ENCODE data around the gene SLC16A8.

Gene SLC16A8

GRCh38 chr22:38111925-38112355 lies 28.0 kb upstream of the SLC16A8 start:
- DNase-seq: no peak

GRCh38 chr22:38110863-38111852 lies 27.2 kb upstream of the SLC16A8 start:
- no peak for DNase-seq

GRCh38 chr22:38110008-38110862 lies 26.3 kb upstream of the SLC16A8 start, which contains the start of gene BAIAP2L2:
TSS of gene BAIAP2L2 (minus strand) at chr22:38110684. CDS start at chr22:38110525, 159 bp downstream.
- no peak for DNase-seq

GRCh38 chr22:38109371-38110001 lies 25.5 kb upstream of the SLC16A8 start:
- DNase-seq: no peak

- no peak for DNase-seq
Measured at GRCh38 chr22:38108561-38109319, 24.8 kb upstream of the SLC16A8 start.

- no peak for DNase-seq
Measured at GRCh38 chr22:38107692-38108515, 23.9 kb upstream of the SLC16A8 start.

- no peak for DNase-seq
Measured at GRCh38 chr22:38106814-38107578, 23.0 kb upstream of the SLC16A8 start.

GRCh38 chr22:38104084-38104483 lies 20.1 kb upstream of the SLC16A8 start:
- no peak for DNase-seq

GRCh38 chr22:38103641-38104040 lies 19.7 kb upstream of the SLC16A8 start:
- no peak for DNase-seq

- no peak for DNase-seq
Measured at GRCh38 chr22:38098410-38099249, 14.6 kb upstream of the SLC16A8 start.

- DNase-seq: no peak
Measured at GRCh38 chr22:38097557-38098409, 13.8 kb upstream of the SLC16A8 start.

- DNase-seq: no peak
Measured at GRCh38 chr22:38097058-38097457, 13.1 kb upstream of the SLC16A8 start.

GRCh38 chr22:38089474-38089851 lies 5.5 kb upstream of the SLC16A8 start:
- DNase-seq: no peak

- DNase-seq: no peak
Measured at GRCh38 chr22:38088629-38089473, 4.9 kb upstream of the SLC16A8 start.

GRCh38 chr22:38087855-38088254 lies 3.9 kb upstream of the SLC16A8 start:
- no peak for DNase-seq

- no peak for DNase-seq
Measured at GRCh38 chr22:38086942-38087341, 3.0 kb upstream of the SLC16A8 start.

GRCh38 chr22:38086001-38086845 lies 2.2 kb upstream of the SLC16A8 start:
- DNase-seq: no peak

All from NCI-H187 (cell line).